SK-N-MC (cell line): ENCODE data around the gene ZDHHC13.

Source experiments
- EZH2 ChIP-seq: fragments of 200-600 bp; sonication (generic); IDR thresholded peaks from one replicate; pipeline ENCODE4 v1.6.1; 2017; ENCODE audit warnings: antibody characterized with exemption
- FOXP2 ChIP-seq: optimal IDR thresholded peaks from 2 replicates; pipeline ENCODE3; 2011; ENCODE audit warnings: mild to moderate bottlenecking, moderate library complexity; ENCODE audit not compliant: insufficient read depth; ENCODE audit errors: extremely low read length, control extremely low read depth
- POLR2AphosphoS5 ChIP-seq: IDR thresholded peaks from 2 replicates; pipeline ENCODE4 v1.6.1; 2012; ENCODE audit warnings: mild to moderate bottlenecking, low read depth, low read length, borderline replicate concordance

GRCh38 chr11:19185516-19186052, 68.6 kb downstream of the ZDHHC13 start:
- TF ChIP-seq EZH2 = no peak
- TF ChIP-seq POLR2AphosphoS5 = no peak
- TF ChIP-seq FOXP2 = no peak
